Liver (tissue), 9 donors: ENCODE measurements around the gene MPV17. TPM values are rescaled to one million over a fixed set of nuclear protein-coding genes. Genes with fewer than 3 reads are reported as not detected.

Experiments used
- DNase-seq: peaks from one replicate; pipeline ENCODE4 v3.0.0-alpha.2; 2017; ENCODE audit warnings: low spot score
- H3K27ac ChIP-seq, 2 donors: one replicate each; pipeline ENCODE4 v1.7.0; 2013; ENCODE audit warnings: inconsistent platforms in 2 of 2, low read length in 2 of 2, control low read depth in 1 of 2, low read depth in 1 of 2, mild to moderate bottlenecking in 1 of 2
- H3K27me3 ChIP-seq, 4 donors: one replicate each; pipeline versions ENCODE4 v1.6.1 to v1.7.0; 2013; ENCODE audit warnings: low read length in 3 of 4, inconsistent platforms in 1 of 4, mild to moderate bottlenecking in 1 of 4, moderate library complexity in 1 of 4; ENCODE audit not compliant: control insufficient read depth in 4 of 4, insufficient read depth in 4 of 4
- H3K36me3 ChIP-seq, 4 donors: one replicate each; pipeline versions ENCODE4 v1.6.1 to v1.7.0; 2013; ENCODE audit warnings: low read length in 3 of 4, mild to moderate bottlenecking in 3 of 4, low read depth in 1 of 4, moderate library complexity in 1 of 4; ENCODE audit not compliant: control insufficient read depth in 4 of 4, insufficient read depth in 3 of 4
- H3K4me1 ChIP-seq, 4 donors: one replicate each; pipeline versions ENCODE4 v1.6.1 to v1.7.0; 2013; ENCODE audit warnings: low read length in 3 of 4, mild to moderate bottlenecking in 3 of 4, moderate library complexity in 1 of 4; ENCODE audit not compliant: control insufficient read depth in 4 of 4, insufficient read depth in 4 of 4
- H3K4me3 ChIP-seq, 3 donors: one replicate each; pipeline versions ENCODE4 v1.6.1 to v1.7.0; 2013; ENCODE audit warnings: low read length in 3 of 3, control low read depth in 1 of 3, low read depth in 1 of 3, mild to moderate bottlenecking in 1 of 3
- H3K9ac ChIP-seq, 2 donors: one replicate each; pipeline ENCODE4 v1.7.0; 2013; ENCODE audit warnings: low read length in 2 of 2, mild to moderate bottlenecking in 2 of 2, moderate library complexity in 2 of 2, control low read depth in 1 of 2, low read depth in 1 of 2
- H3K9me3 ChIP-seq, 4 donors: one replicate each; pipeline versions ENCODE4 v1.6.1 to v1.7.0; 2013; ENCODE audit warnings: low read length in 3 of 4; ENCODE audit not compliant: control insufficient read depth in 4 of 4
- ATF3 ChIP-seq: IDR thresholded peaks from 2 replicates; pipeline ENCODE4 v1.6.1; 2016; ENCODE audit warnings: antibody characterized with exemption
- CTCF ChIP-seq: fragments of 150-350 bp; IDR thresholded peaks from 2 replicates; pipeline ENCODE4 v1.5.1; 2017; ENCODE audit warnings: improper control_type of control experiment, low read depth, low read length; ENCODE audit not compliant: missing input control
- EGR1 ChIP-seq, 2 donors: IDR thresholded peaks; 2 replicates each; pipeline ENCODE4 v1.6.1; 2016 to 2018; ENCODE audit warnings: antibody characterized with exemption in 2 of 2, low read depth in 2 of 2
- FOXA1 ChIP-seq: IDR thresholded peaks from 2 replicates; pipeline ENCODE4 v1.6.1; 2016; ENCODE audit warnings: antibody characterized with exemption
- FOXA2 ChIP-seq: IDR thresholded peaks from 2 replicates; pipeline ENCODE4 v1.6.1; 2016; ENCODE audit warnings: antibody characterized with exemption
- GABPA ChIP-seq, 2 donors: IDR thresholded peaks in 1 of 2; conservative IDR thresholded peaks in 1 of 2; 2 replicates each; pipeline ENCODE4 v1.6.1; 2016; ENCODE audit warnings: antibody characterized with exemption in 2 of 2, mild to moderate bottlenecking in 1 of 2, moderate library complexity in 1 of 2
- HNF4A ChIP-seq, 2 donors: conservative IDR thresholded peaks; 2 replicates each; pipeline ENCODE4 v1.6.1; 2016; ENCODE audit warnings: antibody characterized with exemption in 2 of 2, mild to moderate bottlenecking in 2 of 2
- HNF4G ChIP-seq: IDR thresholded peaks from 2 replicates; pipeline ENCODE4 v1.6.1; 2016; ENCODE audit warnings: antibody characterized with exemption
- JUND ChIP-seq, 2 donors: IDR thresholded peaks; 2 replicates each; pipeline ENCODE4 v1.6.1; 2016; ENCODE audit warnings: antibody characterized with exemption in 2 of 2
- MAX ChIP-seq: IDR thresholded peaks from 2 replicates; pipeline ENCODE4 v1.6.1; 2016; ENCODE audit warnings: antibody characterized with exemption
- NR2F2 ChIP-seq: IDR thresholded peaks from 2 replicates; pipeline ENCODE4 v1.6.1; 2016; ENCODE audit warnings: antibody characterized with exemption
- RAD21 ChIP-seq, 2 donors: IDR thresholded peaks; 2 replicates each; pipeline ENCODE4 v1.6.1; 2016; ENCODE audit warnings: antibody characterized with exemption in 2 of 2, mild to moderate bottlenecking in 2 of 2
- REST ChIP-seq: IDR thresholded peaks from 2 replicates; pipeline ENCODE4 v1.6.1; 2016; ENCODE audit warnings: antibody characterized with exemption, mild to moderate bottlenecking
- RXRA ChIP-seq, 2 donors: IDR thresholded peaks; 2 replicates each; pipeline ENCODE4 v1.6.1; 2017 to 2018; ENCODE audit warnings: antibody characterized with exemption in 2 of 2, mild to moderate bottlenecking in 1 of 2
- SP1 ChIP-seq: IDR thresholded peaks from 2 replicates; pipeline ENCODE4 v1.6.1; 2018; ENCODE audit warnings: antibody characterized with exemption, mild to moderate bottlenecking
- TAF1 ChIP-seq: conservative IDR thresholded peaks from 2 replicates; pipeline ENCODE4 v1.6.1; 2016; ENCODE audit warnings: antibody characterized with exemption, mild to moderate bottlenecking
- YY1 ChIP-seq: IDR thresholded peaks from 2 replicates; pipeline ENCODE4 v1.6.1; 2016; ENCODE audit warnings: antibody characterized with exemption, mild to moderate bottlenecking
- WGBS: extraction: QIAGEN DNeasy Blood & Tissue Kit; methylation state at CpG from one replicate; pipeline ENCODE4 v1.1.7; 2013; 5-methylcytosine and 5-hydroxymethylcytosine counted together
- polyA plus RNA-seq, 2 donors: library from polyadenylated mRNA; stranded (reverse) in 1 of 2; unstranded in 1 of 2; fragments of 200-250 nt in 1 of 2; fragments of >200 nt in 1 of 2; fragmentation: Nextera tagmentation in 1 of 2; extraction: Ambion mirVana in 1 of 2; gene quantifications; one replicate each; pipeline versions ENCODE4 v1.2.1 to v1.2.3, GENCODE V29; 2013 to 2015
- total RNA-seq, 2 donors: library from RNA; depleted of rRNA; stranded (reverse); fragments of >200 nt; gene quantifications; one replicate each; pipeline ENCODE4 v1.2.3, GENCODE V29; 2014
- donor health status: healthy.
- donor health status: healthy.
- donor health status: healthy.
- donor health status: healthy.
- donor health status: healthy.

Gene MPV17
- total and polyA plus RNA-seq, 4 donors: 13.9 to 29.6 (median 21.8) TPM

GRCh38 chr2:27314709-27315108 is 8.2 kb downstream of the MPV17 start:
- H3K27ac ChIP-seq: no peak overlapping the region
- no peak for DNase-seq
- no peaks in the 10 kb centered on the region for H3K9me3 ChIP-seq
- peaks cover 0 to 10% (median 2%) of the 10 kb centered on the region in 4 donors for H3K36me3 ChIP-seq
- WGBS: 92% methylated on average over 9 of the region's 9 CpGs
- no peaks in the 10 kb centered on the region for H3K27me3 ChIP-seq
- H3K4me3 ChIP-seq: no peak overlapping the region
- TF ChIP-seq REST (no peak), JUND (IDR thresholded peaks at IDR 0.05) (no peak), EGR1 (IDR thresholded peaks at IDR 0.05; ENCODE audit: low read depth in 2 of 2) (no peak), RAD21 (IDR thresholded peaks at IDR 0.05) (no peak), NR2F2 (no peak), GABPA (IDR thresholded peaks at IDR 0.05 in 1 of 2, conservative IDR thresholded peaks at IDR 0.05 in 1 of 2) (no peak), HNF4G (no peak), CTCF (no peak), RXRA (IDR thresholded peaks at IDR 0.05) (no peak), HNF4A (conservative IDR thresholded peaks at IDR 0.05) (no peak), FOXA2 (no peak), YY1 (no peak), MAX (no peak), SP1 (no peak), FOXA1 (no peak), ATF3 (no peak), TAF1 (no peak)
- no peak overlapping the region for H3K9ac ChIP-seq
- no peaks in the 10 kb centered on the region for H3K4me1 ChIP-seq

- Histone ChIP-seq H3K9ac (no peak overlapping the region), H3K36me3 (peaks cover 0 to 12% (median 2%) of the 10 kb centered on the region in 4 donors), H3K27ac (no peak overlapping the region), H3K9me3 (no peaks in the 10 kb centered on the region), H3K4me1 (no peaks in the 10 kb centered on the region), H3K4me3 (no peak overlapping the region), H3K27me3 (no peaks in the 10 kb centered on the region)
- TF ChIP-seq FOXA2: no peak
- no peak for TF ChIP-seq RXRA (IDR thresholded peaks at IDR 0.05)
- TF ChIP-seq REST: no peak
- 93% methylated on average over 8 of the region's 8 CpGs for WGBS
- no peak for DNase-seq
Observed at GRCh38 chr2:27313882-27314645, 8.8 kb downstream of the MPV17 start.
